ENCODE results near the gene MIB1.

The MIB1 gene

DNA sequence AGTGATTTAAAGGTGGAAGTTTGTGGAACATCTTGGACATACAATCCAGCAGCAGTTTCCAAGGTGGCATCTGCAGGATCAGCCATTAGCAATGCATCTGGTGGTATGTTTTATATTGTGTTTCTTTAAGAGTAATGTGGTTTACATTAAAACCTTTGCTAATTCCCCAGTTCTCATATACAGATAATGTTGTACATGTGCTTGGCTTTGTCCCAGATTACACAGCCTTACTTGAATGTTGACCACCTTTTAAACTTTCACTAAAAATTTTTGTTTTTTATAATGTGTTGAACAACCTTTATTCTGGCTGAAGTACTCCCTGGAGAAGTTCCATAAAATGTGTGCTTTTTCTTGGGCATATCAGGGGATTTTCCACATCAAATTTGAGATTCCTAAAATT lies 57.5 kb downstream of the MIB1 start:
- Histone ChIP-seq H3K4me2 (ENCODE audit: low read length) (no peak overlapping the region), H3K9me3 (ENCODE audit: control insufficient read depth, insufficient read depth, low read length) (no peaks in the 10 kb centered on the region), H4K20me1 (ENCODE audit: control insufficient read depth, insufficient read depth, low read depth, low read length) (no peaks in the 10 kb centered on the region), H3K9me2 (replicated peaks; ENCODE audit: control insufficient read depth, low read length) (no peaks in the 10 kb centered on the region), H3K4me3 (ENCODE audit: low read length) (no peak overlapping the region), H3K27ac (ENCODE audit: low read depth, low read length) (no peak overlapping the region), H3K79me2 (ENCODE audit: control insufficient read depth, low read length) (no peaks in the 10 kb centered on the region), H3K4me1 (ENCODE audit: control insufficient read depth, low read length) (no peaks in the 10 kb centered on the region), H3K27me3 (ENCODE audit: control insufficient read depth, low read length) (no peaks in the 10 kb centered on the region), H3F3A (ENCODE audit: control insufficient read depth, insufficient read depth) (no peaks in the 10 kb centered on the region), H3K36me3 (ENCODE audit: control insufficient read depth, low read length) (peaks cover 18% of the 10 kb centered on the region)
- TF ChIP-seq EZH2phosphoT487 (IDR thresholded peaks at IDR 0.05; ENCODE audit: borderline replicate concordance, low read length), result no peak
- TF ChIP-seq, protein P1, sequence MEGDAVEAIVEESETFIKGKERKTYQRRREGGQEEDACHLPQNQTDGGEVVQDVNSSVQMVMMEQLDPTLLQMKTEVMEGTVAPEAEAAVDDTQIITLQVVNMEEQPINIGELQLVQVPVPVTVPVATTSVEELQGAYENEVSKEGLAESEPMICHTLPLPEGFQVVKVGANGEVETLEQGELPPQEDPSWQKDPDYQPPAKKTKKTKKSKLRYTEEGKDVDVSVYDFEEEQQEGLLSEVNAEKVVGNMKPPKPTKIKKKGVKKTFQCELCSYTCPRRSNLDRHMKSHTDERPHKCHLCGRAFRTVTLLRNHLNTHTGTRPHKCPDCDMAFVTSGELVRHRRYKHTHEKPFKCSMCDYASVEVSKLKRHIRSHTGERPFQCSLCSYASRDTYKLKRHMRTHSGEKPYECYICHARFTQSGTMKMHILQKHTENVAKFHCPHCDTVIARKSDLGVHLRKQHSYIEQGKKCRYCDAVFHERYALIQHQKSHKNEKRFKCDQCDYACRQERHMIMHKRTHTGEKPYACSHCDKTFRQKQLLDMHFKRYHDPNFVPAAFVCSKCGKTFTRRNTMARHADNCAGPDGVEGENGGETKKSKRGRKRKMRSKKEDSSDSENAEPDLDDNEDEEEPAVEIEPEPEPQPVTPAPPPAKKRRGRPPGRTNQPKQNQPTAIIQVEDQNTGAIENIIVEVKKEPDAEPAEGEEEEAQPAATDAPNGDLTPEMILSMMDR (IDR thresholded peaks at IDR 0.05; ENCODE audit: low read depth, low read length, poor library complexity, severe bottlenecking), result no peak

DNA sequence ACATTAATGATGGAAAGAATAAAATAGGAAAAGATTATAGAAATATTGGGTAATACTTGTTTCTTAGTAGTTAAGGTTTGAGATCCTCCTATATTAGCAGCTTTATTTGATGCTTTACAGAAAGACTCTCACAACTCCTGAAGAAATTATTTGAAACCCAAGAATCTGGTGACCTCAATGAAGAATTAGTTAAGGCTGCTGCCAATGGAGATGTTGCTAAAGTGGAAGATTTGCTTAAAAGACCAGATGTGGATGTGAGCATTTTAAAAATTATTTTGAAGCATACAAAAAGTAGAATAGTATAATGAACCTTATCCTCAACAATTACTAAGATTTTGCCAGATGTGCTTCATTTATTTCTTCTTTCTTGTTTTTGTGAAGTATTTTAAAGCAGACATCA lies 59.1 kb downstream of the MIB1 start:
- Histone ChIP-seq H3K27me3 (ENCODE audit: control insufficient read depth, low read length) (no peaks in the 10 kb centered on the region), H3K79me2 (ENCODE audit: control insufficient read depth, low read length) (no peaks in the 10 kb centered on the region), H3K4me1 (ENCODE audit: control insufficient read depth, low read length) (no peaks in the 10 kb centered on the region), H3K27ac (ENCODE audit: low read depth, low read length) (no peak overlapping the region), H3K4me3 (ENCODE audit: low read length) (no peak overlapping the region), H3F3A (ENCODE audit: control insufficient read depth, insufficient read depth) (no peaks in the 10 kb centered on the region), H4K20me1 (ENCODE audit: control insufficient read depth, insufficient read depth, low read depth, low read length) (no peaks in the 10 kb centered on the region), H3K4me2 (ENCODE audit: low read length) (no peak overlapping the region), H3K9me3 (ENCODE audit: control insufficient read depth, insufficient read depth, low read length) (no peaks in the 10 kb centered on the region), H3K36me3 (ENCODE audit: control insufficient read depth, low read length) (peaks cover 30% of the 10 kb centered on the region), H3K9me2 (replicated peaks; ENCODE audit: control insufficient read depth, low read length) (no peaks in the 10 kb centered on the region)
- no peak for TF ChIP-seq EZH2phosphoT487 (IDR thresholded peaks at IDR 0.05; ENCODE audit: borderline replicate concordance, low read length)
- TF ChIP-seq, protein P1 (IDR thresholded peaks at IDR 0.05; ENCODE audit: low read depth, low read length, poor library complexity, severe bottlenecking), result no peak

DNA sequence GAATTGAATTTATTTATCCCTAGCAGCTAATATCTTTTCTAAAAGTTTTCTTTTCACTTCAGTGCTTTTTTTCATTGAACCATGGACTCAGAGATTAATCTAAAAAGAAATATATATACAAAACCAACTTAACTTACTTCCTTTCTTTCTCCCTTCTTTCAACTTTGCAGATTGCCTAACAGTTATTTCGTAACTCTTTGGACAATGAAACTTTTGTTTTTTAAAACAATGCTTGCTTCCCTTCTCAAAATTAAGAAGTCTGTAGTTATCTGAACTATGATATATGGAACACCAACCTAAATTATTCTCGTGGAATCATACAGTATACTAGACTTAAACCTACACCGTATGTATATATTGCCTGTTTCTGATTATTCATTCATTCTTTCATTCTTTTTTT lies 62.9 kb downstream of the MIB1 start:
- H3K4me2 ChIP-seq (ENCODE audit: low read length), result no peak overlapping the region

More for the DNA sequence above, 62.9 kb downstream of the MIB1 start:
- Histone ChIP-seq H3K4me3 (ENCODE audit: low read length) (no peak overlapping the region), H3F3A (ENCODE audit: control insufficient read depth, insufficient read depth) (no peaks in the 10 kb centered on the region), H3K9me3 (ENCODE audit: control insufficient read depth, insufficient read depth, low read length) (no peaks in the 10 kb centered on the region), H3K9me2 (replicated peaks; ENCODE audit: control insufficient read depth, low read length) (no peaks in the 10 kb centered on the region), H3K27ac (ENCODE audit: low read depth, low read length) (no peak overlapping the region), H3K36me3 (ENCODE audit: control insufficient read depth, low read length) (peaks cover 45% of the 10 kb centered on the region), H3K79me2 (ENCODE audit: control insufficient read depth, low read length) (no peaks in the 10 kb centered on the region), H4K20me1 (ENCODE audit: control insufficient read depth, insufficient read depth, low read depth, low read length) (no peaks in the 10 kb centered on the region), H3K4me1 (ENCODE audit: control insufficient read depth, low read length) (no peaks in the 10 kb centered on the region), H3K27me3 (ENCODE audit: control insufficient read depth, low read length) (no peaks in the 10 kb centered on the region)
- TF ChIP-seq EZH2phosphoT487 (IDR thresholded peaks at IDR 0.05; ENCODE audit: borderline replicate concordance, low read length), result no peak
- TF ChIP-seq, protein P1 (IDR thresholded peaks at IDR 0.05; ENCODE audit: low read depth, low read length, poor library complexity, severe bottlenecking), result no peak
